WTC11 (cell line): ENCODE results near the gene ERBB4.

Experiments used
- CREM ChIP-seq: sonication (generic); formaldehyde crosslinking; IDR thresholded peaks from 2 replicates; pipeline ENCODE4 v1.8.1; 2022; ENCODE audit warnings: mild to moderate bottlenecking, missing genetic modification reagents, moderate library complexity
- CTCF ChIP-seq: fragments of 200-600 bp; IDR thresholded peaks from 2 replicates; pipeline ENCODE4 v1.8.0; 2022; ENCODE audit warnings: antibody characterized with exemption
- ELF4 ChIP-seq: sonication (generic); formaldehyde crosslinking; IDR thresholded peaks from 2 replicates; pipeline ENCODE4 v1.8.1; 2022; ENCODE audit warnings: low read depth, mild to moderate bottlenecking, moderate library complexity, missing genetic modification reagents
- IRF1 ChIP-seq: sonication (generic); formaldehyde crosslinking; IDR thresholded peaks from 2 replicates; pipeline ENCODE4 v1.8.0; 2023; ENCODE audit warnings: missing genetic modification reagents
- NR1H2 ChIP-seq: sonication (generic); formaldehyde crosslinking; IDR thresholded peaks from 2 replicates; pipeline ENCODE4 v1.9.0; 2021; ENCODE audit warnings: mild to moderate bottlenecking, moderate library complexity, missing genetic modification reagents
- PRRX2 ChIP-seq: fragments of 250-450 bp; sonication (Bioruptor Pico); IDR thresholded peaks from 2 replicates; pipeline ENCODE4 v1.8.0; 2021; ENCODE audit warnings: mild to moderate bottlenecking
- RELA ChIP-seq: sonication (generic); formaldehyde crosslinking; IDR thresholded peaks from 2 replicates; pipeline ENCODE4 v1.8.1; 2022; ENCODE audit warnings: missing genetic modification reagents, mild to moderate bottlenecking, borderline replicate concordance
- SOX15 ChIP-seq: fragments of 250-450 bp; sonication (Bioruptor Pico); IDR thresholded peaks from 2 replicates; pipeline ENCODE4 v1.9.0; 2021; ENCODE audit warnings: mild to moderate bottlenecking
- TP53 ChIP-seq: sonication (generic); formaldehyde crosslinking; IDR thresholded peaks from 2 replicates; pipeline ENCODE4 v1.8.1; 2023; ENCODE audit warnings: mild to moderate bottlenecking, missing genetic modification reagents
- USF1 ChIP-seq: sonication (generic); formaldehyde crosslinking; IDR thresholded peaks from 2 replicates; pipeline ENCODE4 v1.8.0; 2022; ENCODE audit warnings: mild to moderate bottlenecking, missing genetic modification reagents
- USF2 ChIP-seq: sonication (generic); formaldehyde crosslinking; IDR thresholded peaks from 2 replicates; pipeline ENCODE4 v1.8.1; 2023; ENCODE audit warnings: mild to moderate bottlenecking, missing genetic modification reagents, moderate library complexity

DNA sequence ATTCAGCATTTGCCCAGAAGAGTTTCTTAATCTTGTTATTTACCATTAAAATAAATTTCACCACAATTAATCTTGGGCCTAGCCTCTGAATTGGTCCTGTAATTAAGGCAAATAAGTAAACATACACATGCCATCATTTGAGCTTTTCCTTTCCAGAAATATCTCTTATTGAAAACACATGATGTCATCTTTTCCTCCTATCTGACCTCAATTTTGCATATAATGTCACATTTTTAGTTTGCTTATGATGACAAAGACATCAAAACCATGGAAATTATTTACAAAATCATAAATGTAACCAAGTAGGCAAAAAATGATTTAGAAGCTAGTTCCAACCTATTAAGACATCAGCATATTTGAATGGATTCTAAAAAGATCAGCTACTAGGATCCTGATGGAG lies 915.5 kb downstream of the ERBB4 start:
- TF ChIP-seq USF2 (CRISPR knock-in tag), result no peak
- TF ChIP-seq USF1 (CRISPR knock-in tag), result no peak
- TF ChIP-seq CTCF, result no peak
- TF ChIP-seq RELA, result no peak
- TF ChIP-seq NR1H2, result no peak
- TF ChIP-seq ELF4 (CRISPR knock-in tag), result no peak
- TF ChIP-seq IRF1, result no peak
- TF ChIP-seq SOX15, result no peak
- TF ChIP-seq CREM, result no peak
- no peak for TF ChIP-seq TP53 (CRISPR knock-in tag)
- no peak for TF ChIP-seq PRRX2 (CRISPR knock-in tag)
